SK-N-MC (cell line): ENCODE results near the gene BUD13.

Experiments
- EZH2 ChIP-seq: fragments of 200-600 bp; sonication (generic); IDR thresholded peaks from one replicate; pipeline ENCODE4 v1.6.1; 2017; ENCODE audit warnings: antibody characterized with exemption
- FOXP2 ChIP-seq: optimal IDR thresholded peaks from 2 replicates; pipeline ENCODE3; 2011; ENCODE audit warnings: mild to moderate bottlenecking, moderate library complexity; ENCODE audit not compliant: insufficient read depth; ENCODE audit errors: extremely low read length, control extremely low read depth

DNA sequence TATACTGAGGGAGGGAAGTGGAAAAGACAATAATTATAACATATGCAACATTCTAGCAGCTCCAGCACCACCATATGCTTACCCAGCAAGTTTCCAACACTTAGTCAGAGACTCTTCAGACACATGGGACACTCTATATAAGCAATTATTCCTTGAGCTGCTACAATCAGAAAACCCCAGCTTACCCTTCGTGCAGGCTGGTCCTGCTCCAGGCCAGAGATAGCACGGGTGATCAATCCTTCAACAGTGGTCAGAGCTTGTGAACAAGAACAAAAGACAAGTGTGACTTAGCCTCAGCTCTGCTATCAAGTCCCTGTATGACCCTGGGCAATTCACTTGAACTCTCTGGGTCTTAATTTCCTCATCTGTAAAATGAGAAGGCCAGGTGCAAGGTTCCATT is 13.5 kb upstream of the BUD13 start:
- no peak for TF ChIP-seq FOXP2
- no peak for TF ChIP-seq EZH2
